Measurements from ENCODE around the gene SRGAP3.

DNA sequence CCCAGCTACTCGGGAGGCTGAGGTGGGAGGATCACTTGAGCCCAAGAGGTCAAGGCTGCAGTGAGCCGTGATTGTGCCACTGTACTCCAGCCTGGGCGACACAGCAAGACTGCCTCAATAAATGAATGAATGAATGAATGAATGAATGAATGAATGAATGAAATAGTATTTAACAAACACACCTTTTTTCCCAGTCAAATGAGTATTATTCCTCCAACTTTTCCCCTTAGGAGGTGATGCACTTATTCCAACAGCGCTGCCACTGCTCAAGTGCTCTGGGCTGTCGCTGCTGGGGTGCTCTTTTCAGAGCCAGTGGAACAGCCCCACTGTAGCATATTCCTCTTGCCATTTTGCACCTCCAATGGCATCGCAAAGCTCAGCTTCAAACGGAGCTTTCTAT is 219.4 kb downstream of the SRGAP3 start:
- TF ChIP-seq, protein P1, sequence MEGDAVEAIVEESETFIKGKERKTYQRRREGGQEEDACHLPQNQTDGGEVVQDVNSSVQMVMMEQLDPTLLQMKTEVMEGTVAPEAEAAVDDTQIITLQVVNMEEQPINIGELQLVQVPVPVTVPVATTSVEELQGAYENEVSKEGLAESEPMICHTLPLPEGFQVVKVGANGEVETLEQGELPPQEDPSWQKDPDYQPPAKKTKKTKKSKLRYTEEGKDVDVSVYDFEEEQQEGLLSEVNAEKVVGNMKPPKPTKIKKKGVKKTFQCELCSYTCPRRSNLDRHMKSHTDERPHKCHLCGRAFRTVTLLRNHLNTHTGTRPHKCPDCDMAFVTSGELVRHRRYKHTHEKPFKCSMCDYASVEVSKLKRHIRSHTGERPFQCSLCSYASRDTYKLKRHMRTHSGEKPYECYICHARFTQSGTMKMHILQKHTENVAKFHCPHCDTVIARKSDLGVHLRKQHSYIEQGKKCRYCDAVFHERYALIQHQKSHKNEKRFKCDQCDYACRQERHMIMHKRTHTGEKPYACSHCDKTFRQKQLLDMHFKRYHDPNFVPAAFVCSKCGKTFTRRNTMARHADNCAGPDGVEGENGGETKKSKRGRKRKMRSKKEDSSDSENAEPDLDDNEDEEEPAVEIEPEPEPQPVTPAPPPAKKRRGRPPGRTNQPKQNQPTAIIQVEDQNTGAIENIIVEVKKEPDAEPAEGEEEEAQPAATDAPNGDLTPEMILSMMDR (IDR thresholded peaks at IDR 0.05), result no peak
- TF ChIP-seq POLR2A (IDR thresholded peaks at IDR 0.05), result no peak

Measured in uterus (tissue), 2 donors.